ENCODE data around the gene GPR156.
"Not testable (repeated sequence)": the region's sequence is repeated elsewhere in the genome, so short reads cannot be mapped to it uniquely, and the experiment has no call there.

The GPR156 gene

GRCh38 chr3:120284747-120285507, at the start of gene GPR156:
TSS of gene GPR156 (minus strand) at chr3:120285222. CDS start at chr3:120244098, 41,124 bp downstream.
- CTCF ChIA-PET: no interaction called here
- POLR2A ChIA-PET: no interaction called here
- TF ChIP-seq L3MBTL2 (conservative IDR thresholded peaks at IDR 0.05) (peak; percentile 82), HDGF (IDR thresholded peaks at IDR 0.05; ENCODE audit: borderline replicate concordance) (no peak)
- peak; percentile 41 for DNase-seq (ENCODE audit: extremely low spot score)

- TF ChIP-seq BHLHE40 (IDR thresholded peaks at IDR 0.05; ENCODE audit: borderline replicate concordance) (no peak), L3MBTL2 (conservative IDR thresholded peaks at IDR 0.05) (no peak), TARDBP (IDR thresholded peaks at IDR 0.05) (no peak), SUZ12 (IDR thresholded peaks at IDR 0.05) (no peak), PKNOX1 (IDR thresholded peaks at IDR 0.05) (no peak), FOXM1 (IDR thresholded peaks at IDR 0.05; ENCODE audit: borderline replicate concordance) (no peak)
- CTCF ChIA-PET: no interaction called here
- POLR2A ChIA-PET: no interaction called here
Observed at GRCh38 chr3:120332646-120333045, 47.6 kb upstream of the GPR156 start.

GRCh38 chr3:120331076-120331475, 46.1 kb upstream of the GPR156 start:
- TF ChIP-seq ARNT (IDR thresholded peaks at IDR 0.05) (no peak), PKNOX1 (IDR thresholded peaks at IDR 0.05) (no peak), ZNF384 (IDR thresholded peaks at IDR 0.05) (no peak), BHLHE40 (IDR thresholded peaks at IDR 0.05; ENCODE audit: borderline replicate concordance) (no peak), ELF4 (IDR thresholded peaks at IDR 0.05) (no peak), HDGF (IDR thresholded peaks at IDR 0.05; ENCODE audit: borderline replicate concordance) (no peak), L3MBTL2 (conservative IDR thresholded peaks at IDR 0.05) (no peak), FOXA1 (IDR thresholded peaks at IDR 0.05) (no peak), TARDBP (IDR thresholded peaks at IDR 0.05) (no peak), FOXM1 (IDR thresholded peaks at IDR 0.05; ENCODE audit: borderline replicate concordance) (no peak), NFRKB (IDR thresholded peaks at IDR 0.05) (no peak), SUZ12 (IDR thresholded peaks at IDR 0.05) (no peak), FOXK2 (IDR thresholded peaks at IDR 0.05) (no peak), SP1 (IDR thresholded peaks at IDR 0.05) (no peak), LEF1 (IDR thresholded peaks at IDR 0.05; ENCODE audit: borderline replicate concordance) (no peak), CTBP1 (IDR thresholded peaks at IDR 0.05; ENCODE audit: borderline replicate concordance) (no peak)
- no peak for DNase-seq (ENCODE audit: extremely low spot score)
- ChIA-PET POLR2A (interaction anchor here (1.0 kb wide), 1 partner anchor 18 kb away, joined by 3 read pairs; the partner anchor contains the start of gene LRRC58), CTCF (interaction anchor here (0.6 kb wide), 1 partner anchor 250 kb away, joined by 3 read pairs; no protein-coding TSS in a partner anchor)

More at GRCh38 chr3:120332646-120333045, 47.6 kb upstream of the GPR156 start:
- no peak for DNase-seq (ENCODE audit: extremely low spot score)

GRCh38 chr3:120326784-120327183, 41.8 kb upstream of the GPR156 start:
- no peak for DNase-seq (ENCODE audit: extremely low spot score)
- TF ChIP-seq FOXK2 (IDR thresholded peaks at IDR 0.05): no peak
- no peak for TF ChIP-seq SP1 (IDR thresholded peaks at IDR 0.05)
- TF ChIP-seq HDGF (IDR thresholded peaks at IDR 0.05; ENCODE audit: borderline replicate concordance): no peak
- TF ChIP-seq ARNT (IDR thresholded peaks at IDR 0.05): no peak
- no peak for TF ChIP-seq TARDBP (IDR thresholded peaks at IDR 0.05)
- TF ChIP-seq LEF1 (IDR thresholded peaks at IDR 0.05; ENCODE audit: borderline replicate concordance): no peak
- TF ChIP-seq L3MBTL2 (conservative IDR thresholded peaks at IDR 0.05): no peak
- TF ChIP-seq FOXA1 (IDR thresholded peaks at IDR 0.05): no peak
- TF ChIP-seq CTBP1 (IDR thresholded peaks at IDR 0.05; ENCODE audit: borderline replicate concordance): no peak
- no peak for TF ChIP-seq SUZ12 (IDR thresholded peaks at IDR 0.05)
- no peak for TF ChIP-seq PKNOX1 (IDR thresholded peaks at IDR 0.05)
- no peak for TF ChIP-seq ELF4 (IDR thresholded peaks at IDR 0.05)
- TF ChIP-seq BHLHE40 (IDR thresholded peaks at IDR 0.05; ENCODE audit: borderline replicate concordance): no peak
- no peak for TF ChIP-seq FOXM1 (IDR thresholded peaks at IDR 0.05; ENCODE audit: borderline replicate concordance)
- TF ChIP-seq NFRKB (IDR thresholded peaks at IDR 0.05): no peak
- ChIA-PET CTCF (no interaction called here), POLR2A (no interaction called here)

GRCh38 chr3:120324190-120324589, 39.2 kb upstream of the GPR156 start:
- no peak for TF ChIP-seq ELF4 (IDR thresholded peaks at IDR 0.05)
- no peak for TF ChIP-seq ARNT (IDR thresholded peaks at IDR 0.05)
- TF ChIP-seq L3MBTL2 (conservative IDR thresholded peaks at IDR 0.05): no peak
- ChIA-PET CTCF (no interaction called here), POLR2A (no interaction called here)
- DNase-seq (ENCODE audit: extremely low spot score): no peak

GRCh38 chr3:120323761-120324160, 38.7 kb upstream of the GPR156 start:
- CTCF ChIA-PET; DNase-seq (ENCODE audit: extremely low spot score); POLR2A ChIA-PET: not testable (repeated sequence)

All from HEK293T (cell line).